Caki2 (cell line): ENCODE results near the gene OLIG3. TPM values are rescaled to one million over a fixed set of nuclear protein-coding genes. Genes with fewer than 3 reads are reported as not detected.
A peak's percentile ranks its signal among the peaks of the same experiment; 100 is the strongest.

Experiments used
- DNase-seq: peaks from one replicate; pipeline ENCODE4 v3.0.0-alpha.2; 2015; ENCODE audit warnings: low read depth
- in situ Hi-C: cut with HindIII; loops from 2 replicates; pipeline ENCODE4 v1.10.0; 2016; ENCODE audit warnings: low sequenced_read_pairs, low pct_unique_long_range_greater_than_20kb, mixed read lengths
- total RNA-seq: library from RNA; depleted of rRNA; stranded (reverse); fragments of >200 nt; shearing (Covaris generic); gene quantifications from 2 replicates; pipeline ENCODE4 v1.2.3, GENCODE V29; 2014; ENCODE audit warnings: low replicate concordance

OLIG3 gene
- total RNA-seq, 1 experiment from 2014 or later, result not detected

GRCh38 chr6:137486416-137486815, 7.8 kb downstream of the OLIG3 start:
- in situ Hi-C loops, result no loop called here
- no peak for DNase-seq

GRCh38 chr6:137480431-137480830, 13.8 kb downstream of the OLIG3 start:
- DNase-seq, result no peak
- in situ Hi-C loops, result no loop called here

- in situ Hi-C loops, result no loop called here
- DNase-seq, result no peak
Measured at GRCh38 chr6:137475103-137475502, 19.1 kb downstream of the OLIG3 start.

GRCh38 chr6:137473598-137473997, 20.6 kb downstream of the OLIG3 start:
- no peak for DNase-seq
- in situ Hi-C loops, result no loop called here

GRCh38 chr6:137472641-137473137, 21.5 kb downstream of the OLIG3 start:
- in situ Hi-C loops, result no loop called here
- DNase-seq, result no peak

GRCh38 chr6:137471986-137472385, 22.2 kb downstream of the OLIG3 start:
- in situ Hi-C loops, result no loop called here
- no peak for DNase-seq

GRCh38 chr6:137471497-137471896, 22.7 kb downstream of the OLIG3 start:
- DNase-seq, result no peak
- in situ Hi-C loops, result no loop called here

GRCh38 chr6:137467211-137467610, 27.0 kb downstream of the OLIG3 start:
- no peak for DNase-seq
- in situ Hi-C loops, result no loop called here

GRCh38 chr6:137465378-137466009, 28.7 kb downstream of the OLIG3 start:
- DNase-seq, result no peak

GRCh38 chr6:137452333-137452894, 41.8 kb downstream of the OLIG3 start:
- in situ Hi-C loops, result no loop called here
- DNase-seq, result no peak

More at GRCh38 chr6:137465378-137466009, 28.7 kb downstream of the OLIG3 start:
- in situ Hi-C loops, result no loop called here

GRCh38 chr6:137443901-137444300, 50.3 kb downstream of the OLIG3 start:
- DNase-seq, result peak; percentile 4
- in situ Hi-C loops, result no loop called here
